ENCODE data around the gene RNASE1.

DNA sequence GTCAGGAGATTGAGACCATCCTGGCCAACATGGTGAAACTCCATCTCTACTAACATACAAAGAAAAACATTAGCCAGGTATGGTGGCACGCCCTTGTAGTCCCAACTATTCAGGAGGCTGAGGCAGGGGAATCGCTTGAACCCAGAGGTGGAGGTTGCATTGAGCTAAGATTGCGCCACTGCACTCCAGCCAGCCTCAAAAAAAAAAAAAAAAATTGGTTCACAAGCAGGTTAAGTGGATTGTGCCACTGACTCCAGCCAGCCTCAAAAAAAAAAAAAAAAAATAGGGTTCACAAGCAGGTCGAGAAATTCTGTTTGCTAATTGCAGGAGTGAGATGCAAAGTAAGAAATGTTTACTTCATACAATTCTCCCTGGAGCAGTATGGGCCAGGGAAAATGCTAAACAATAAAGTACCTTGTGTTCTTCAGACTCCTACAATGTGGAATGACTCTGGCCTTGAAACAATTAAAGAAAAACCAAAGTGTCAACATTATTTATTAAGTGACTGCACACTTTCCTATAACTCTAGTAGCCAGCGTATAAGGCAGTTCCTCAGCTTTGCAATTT lies 28.3 kb downstream of the RNASE1 start:
- TF ChIP-seq, protein P1, sequence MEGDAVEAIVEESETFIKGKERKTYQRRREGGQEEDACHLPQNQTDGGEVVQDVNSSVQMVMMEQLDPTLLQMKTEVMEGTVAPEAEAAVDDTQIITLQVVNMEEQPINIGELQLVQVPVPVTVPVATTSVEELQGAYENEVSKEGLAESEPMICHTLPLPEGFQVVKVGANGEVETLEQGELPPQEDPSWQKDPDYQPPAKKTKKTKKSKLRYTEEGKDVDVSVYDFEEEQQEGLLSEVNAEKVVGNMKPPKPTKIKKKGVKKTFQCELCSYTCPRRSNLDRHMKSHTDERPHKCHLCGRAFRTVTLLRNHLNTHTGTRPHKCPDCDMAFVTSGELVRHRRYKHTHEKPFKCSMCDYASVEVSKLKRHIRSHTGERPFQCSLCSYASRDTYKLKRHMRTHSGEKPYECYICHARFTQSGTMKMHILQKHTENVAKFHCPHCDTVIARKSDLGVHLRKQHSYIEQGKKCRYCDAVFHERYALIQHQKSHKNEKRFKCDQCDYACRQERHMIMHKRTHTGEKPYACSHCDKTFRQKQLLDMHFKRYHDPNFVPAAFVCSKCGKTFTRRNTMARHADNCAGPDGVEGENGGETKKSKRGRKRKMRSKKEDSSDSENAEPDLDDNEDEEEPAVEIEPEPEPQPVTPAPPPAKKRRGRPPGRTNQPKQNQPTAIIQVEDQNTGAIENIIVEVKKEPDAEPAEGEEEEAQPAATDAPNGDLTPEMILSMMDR (IDR thresholded peaks at IDR 0.05) = no peak
- TF ChIP-seq POLR2A (IDR thresholded peaks at IDR 0.05) = no peak
